Measurements from ENCODE around the gene RBPJL. TPM values are rescaled to one million over a fixed set of nuclear protein-coding genes. Genes with fewer than 3 reads are reported as not detected.

The RBPJL gene
- total and polyA plus RNA-seq, 2 of the 13 experiments (the other 11 are each of a cell fraction or from before 2014, with no cell fraction given): not detected

DNA sequence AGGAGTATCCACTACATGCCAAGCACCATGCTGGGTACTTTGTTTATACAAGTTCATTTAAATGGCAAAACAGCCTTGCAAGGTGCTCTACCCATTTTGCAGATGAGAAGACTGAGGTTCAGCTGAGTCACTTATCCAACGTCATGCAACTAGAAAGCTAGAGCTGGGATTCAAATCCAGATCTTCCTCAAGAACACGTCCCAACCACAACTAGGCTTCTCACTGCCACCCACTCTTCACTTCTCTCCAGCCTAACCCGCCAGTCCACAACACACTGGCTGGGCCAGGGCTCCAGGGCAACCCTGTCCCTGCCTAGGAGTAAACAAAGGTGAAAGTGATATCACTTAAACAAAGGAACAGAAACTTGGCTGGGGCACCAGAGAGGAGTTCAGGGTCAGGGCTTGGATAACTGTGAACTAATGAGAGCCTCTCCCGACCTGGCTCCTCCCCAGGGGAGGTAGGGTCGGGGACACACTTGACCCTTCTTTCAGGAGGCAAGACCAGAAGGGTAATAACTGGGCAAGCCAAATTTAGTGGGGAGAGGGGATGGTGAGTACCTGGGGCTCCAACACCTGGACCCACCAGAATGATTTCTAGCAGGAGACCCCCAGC lies 33.7 kb downstream of the RBPJL start (continued):
- TF ChIP-seq, protein P1, sequence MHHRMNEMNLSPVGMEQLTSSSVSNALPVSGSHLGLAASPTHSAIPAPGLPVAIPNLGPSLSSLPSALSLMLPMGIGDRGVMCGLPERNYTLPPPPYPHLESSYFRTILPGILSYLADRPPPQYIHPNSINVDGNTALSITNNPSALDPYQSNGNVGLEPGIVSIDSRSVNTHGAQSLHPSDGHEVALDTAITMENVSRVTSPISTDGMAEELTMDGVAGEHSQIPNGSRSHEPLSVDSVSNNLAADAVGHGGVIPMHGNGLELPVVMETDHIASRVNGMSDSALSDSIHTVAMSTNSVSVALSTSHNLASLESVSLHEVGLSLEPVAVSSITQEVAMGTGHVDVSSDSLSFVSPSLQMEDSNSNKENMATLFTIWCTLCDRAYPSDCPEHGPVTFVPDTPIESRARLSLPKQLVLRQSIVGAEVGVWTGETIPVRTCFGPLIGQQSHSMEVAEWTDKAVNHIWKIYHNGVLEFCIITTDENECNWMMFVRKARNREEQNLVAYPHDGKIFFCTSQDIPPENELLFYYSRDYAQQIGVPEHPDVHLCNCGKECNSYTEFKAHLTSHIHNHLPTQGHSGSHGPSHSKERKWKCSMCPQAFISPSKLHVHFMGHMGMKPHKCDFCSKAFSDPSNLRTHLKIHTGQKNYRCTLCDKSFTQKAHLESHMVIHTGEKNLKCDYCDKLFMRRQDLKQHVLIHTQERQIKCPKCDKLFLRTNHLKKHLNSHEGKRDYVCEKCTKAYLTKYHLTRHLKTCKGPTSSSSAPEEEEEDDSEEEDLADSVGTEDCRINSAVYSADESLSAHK (CRISPR knock-in tag; IDR thresholded peaks at IDR 0.05; ENCODE audit: borderline replicate concordance): no peak
- TF ChIP-seq KLF11 (CRISPR knock-in tag; IDR thresholded peaks at IDR 0.05) (no peak), WIZ (CRISPR knock-in tag; IDR thresholded peaks at IDR 0.05) (no peak), CHD2 (IDR thresholded peaks at IDR 0.05; ENCODE audit: low read depth, low read length) (no peak; the same call in 1 of the 2 replicates), SALL2 (CRISPR knock-in tag; IDR thresholded peaks at IDR 0.05) (no peak), SP1 (IDR thresholded peaks at IDR 0.05) (no peak), SP1 (CRISPR knock-in tag; IDR thresholded peaks at IDR 0.05) (no peak), KMT2B (CRISPR knock-in tag; IDR thresholded peaks at IDR 0.05) (no peak), ZNF329 (CRISPR knock-in tag; IDR thresholded peaks at IDR 0.05; ENCODE audit: low read depth) (no peak), SYNCRIP (IDR thresholded peaks at IDR 0.05; ENCODE audit: insufficient read depth, low read depth, low read length) (no peak)
- TF ChIP-seq, protein P2, sequence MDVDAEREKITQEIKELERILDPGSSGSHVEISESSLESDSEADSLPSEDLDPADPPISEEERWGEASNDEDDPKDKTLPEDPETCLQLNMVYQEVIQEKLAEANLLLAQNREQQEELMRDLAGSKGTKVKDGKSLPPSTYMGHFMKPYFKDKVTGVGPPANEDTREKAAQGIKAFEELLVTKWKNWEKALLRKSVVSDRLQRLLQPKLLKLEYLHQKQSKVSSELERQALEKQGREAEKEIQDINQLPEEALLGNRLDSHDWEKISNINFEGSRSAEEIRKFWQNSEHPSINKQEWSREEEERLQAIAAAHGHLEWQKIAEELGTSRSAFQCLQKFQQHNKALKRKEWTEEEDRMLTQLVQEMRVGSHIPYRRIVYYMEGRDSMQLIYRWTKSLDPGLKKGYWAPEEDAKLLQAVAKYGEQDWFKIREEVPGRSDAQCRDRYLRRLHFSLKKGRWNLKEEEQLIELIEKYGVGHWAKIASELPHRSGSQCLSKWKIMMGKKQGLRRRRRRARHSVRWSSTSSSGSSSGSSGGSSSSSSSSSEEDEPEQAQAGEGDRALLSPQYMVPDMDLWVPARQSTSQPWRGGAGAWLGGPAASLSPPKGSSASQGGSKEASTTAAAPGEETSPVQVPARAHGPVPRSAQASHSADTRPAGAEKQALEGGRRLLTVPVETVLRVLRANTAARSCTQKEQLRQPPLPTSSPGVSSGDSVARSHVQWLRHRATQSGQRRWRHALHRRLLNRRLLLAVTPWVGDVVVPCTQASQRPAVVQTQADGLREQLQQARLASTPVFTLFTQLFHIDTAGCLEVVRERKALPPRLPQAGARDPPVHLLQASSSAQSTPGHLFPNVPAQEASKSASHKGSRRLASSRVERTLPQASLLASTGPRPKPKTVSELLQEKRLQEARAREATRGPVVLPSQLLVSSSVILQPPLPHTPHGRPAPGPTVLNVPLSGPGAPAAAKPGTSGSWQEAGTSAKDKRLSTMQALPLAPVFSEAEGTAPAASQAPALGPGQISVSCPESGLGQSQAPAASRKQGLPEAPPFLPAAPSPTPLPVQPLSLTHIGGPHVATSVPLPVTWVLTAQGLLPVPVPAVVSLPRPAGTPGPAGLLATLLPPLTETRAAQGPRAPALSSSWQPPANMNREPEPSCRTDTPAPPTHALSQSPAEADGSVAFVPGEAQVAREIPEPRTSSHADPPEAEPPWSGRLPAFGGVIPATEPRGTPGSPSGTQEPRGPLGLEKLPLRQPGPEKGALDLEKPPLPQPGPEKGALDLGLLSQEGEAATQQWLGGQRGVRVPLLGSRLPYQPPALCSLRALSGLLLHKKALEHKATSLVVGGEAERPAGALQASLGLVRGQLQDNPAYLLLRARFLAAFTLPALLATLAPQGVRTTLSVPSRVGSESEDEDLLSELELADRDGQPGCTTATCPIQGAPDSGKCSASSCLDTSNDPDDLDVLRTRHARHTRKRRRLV (CRISPR knock-in tag; IDR thresholded peaks at IDR 0.05): no peak
- TF ChIP-seq, protein P3, sequence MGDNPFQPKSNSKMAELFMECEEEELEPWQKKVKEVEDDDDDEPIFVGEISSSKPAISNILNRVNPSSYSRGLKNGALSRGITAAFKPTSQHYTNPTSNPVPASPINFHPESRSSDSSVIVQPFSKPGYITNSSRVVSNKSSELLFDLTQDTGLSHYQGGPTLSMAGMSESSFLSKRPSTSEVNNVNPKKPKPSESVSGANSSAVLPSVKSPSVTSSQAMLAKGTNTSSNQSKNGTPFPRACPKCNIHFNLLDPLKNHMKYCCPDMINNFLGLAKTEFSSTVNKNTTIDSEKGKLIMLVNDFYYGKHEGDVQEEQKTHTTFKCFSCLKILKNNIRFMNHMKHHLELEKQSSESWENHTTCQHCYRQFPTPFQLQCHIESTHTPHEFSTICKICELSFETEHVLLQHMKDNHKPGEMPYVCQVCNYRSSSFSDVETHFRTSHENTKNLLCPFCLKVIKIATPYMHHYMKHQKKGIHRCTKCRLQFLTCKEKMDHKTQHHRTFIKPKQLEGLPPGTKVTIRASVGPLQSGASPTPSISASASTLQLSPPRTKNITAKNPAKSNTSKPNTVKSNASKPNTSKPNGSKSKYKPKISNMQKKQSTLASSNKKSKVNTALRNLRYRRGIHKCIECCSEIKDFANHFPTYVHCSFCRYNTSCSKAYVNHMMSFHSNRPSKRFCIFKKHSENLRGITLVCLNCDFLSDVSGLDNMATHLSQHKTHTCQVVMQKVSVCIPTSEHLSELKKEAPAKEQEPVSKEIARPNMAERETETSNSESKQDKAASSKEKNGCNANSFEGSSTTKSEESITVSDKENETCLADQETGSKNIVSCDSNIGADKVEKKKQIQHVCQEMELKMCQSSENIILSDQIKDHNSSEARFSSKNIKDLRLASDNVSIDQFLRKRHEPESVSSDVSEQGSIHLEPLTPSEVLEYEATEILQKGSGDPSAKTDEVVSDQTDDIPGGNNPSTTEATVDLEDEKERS (CRISPR knock-in tag; IDR thresholded peaks at IDR 0.05): peak; percentile 79
- TF ChIP-seq, protein P4, sequence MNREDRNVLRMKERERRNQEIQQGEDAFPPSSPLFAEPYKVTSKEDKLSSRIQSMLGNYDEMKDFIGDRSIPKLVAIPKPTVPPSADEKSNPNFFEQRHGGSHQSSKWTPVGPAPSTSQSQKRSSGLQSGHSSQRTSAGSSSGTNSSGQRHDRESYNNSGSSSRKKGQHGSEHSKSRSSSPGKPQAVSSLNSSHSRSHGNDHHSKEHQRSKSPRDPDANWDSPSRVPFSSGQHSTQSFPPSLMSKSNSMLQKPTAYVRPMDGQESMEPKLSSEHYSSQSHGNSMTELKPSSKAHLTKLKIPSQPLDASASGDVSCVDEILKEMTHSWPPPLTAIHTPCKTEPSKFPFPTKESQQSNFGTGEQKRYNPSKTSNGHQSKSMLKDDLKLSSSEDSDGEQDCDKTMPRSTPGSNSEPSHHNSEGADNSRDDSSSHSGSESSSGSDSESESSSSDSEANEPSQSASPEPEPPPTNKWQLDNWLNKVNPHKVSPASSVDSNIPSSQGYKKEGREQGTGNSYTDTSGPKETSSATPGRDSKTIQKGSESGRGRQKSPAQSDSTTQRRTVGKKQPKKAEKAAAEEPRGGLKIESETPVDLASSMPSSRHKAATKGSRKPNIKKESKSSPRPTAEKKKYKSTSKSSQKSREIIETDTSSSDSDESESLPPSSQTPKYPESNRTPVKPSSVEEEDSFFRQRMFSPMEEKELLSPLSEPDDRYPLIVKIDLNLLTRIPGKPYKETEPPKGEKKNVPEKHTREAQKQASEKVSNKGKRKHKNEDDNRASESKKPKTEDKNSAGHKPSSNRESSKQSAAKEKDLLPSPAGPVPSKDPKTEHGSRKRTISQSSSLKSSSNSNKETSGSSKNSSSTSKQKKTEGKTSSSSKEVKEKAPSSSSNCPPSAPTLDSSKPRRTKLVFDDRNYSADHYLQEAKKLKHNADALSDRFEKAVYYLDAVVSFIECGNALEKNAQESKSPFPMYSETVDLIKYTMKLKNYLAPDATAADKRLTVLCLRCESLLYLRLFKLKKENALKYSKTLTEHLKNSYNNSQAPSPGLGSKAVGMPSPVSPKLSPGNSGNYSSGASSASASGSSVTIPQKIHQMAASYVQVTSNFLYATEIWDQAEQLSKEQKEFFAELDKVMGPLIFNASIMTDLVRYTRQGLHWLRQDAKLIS (CRISPR knock-in tag; IDR thresholded peaks at IDR 0.05): no peak
- TF ChIP-seq, protein P5, sequence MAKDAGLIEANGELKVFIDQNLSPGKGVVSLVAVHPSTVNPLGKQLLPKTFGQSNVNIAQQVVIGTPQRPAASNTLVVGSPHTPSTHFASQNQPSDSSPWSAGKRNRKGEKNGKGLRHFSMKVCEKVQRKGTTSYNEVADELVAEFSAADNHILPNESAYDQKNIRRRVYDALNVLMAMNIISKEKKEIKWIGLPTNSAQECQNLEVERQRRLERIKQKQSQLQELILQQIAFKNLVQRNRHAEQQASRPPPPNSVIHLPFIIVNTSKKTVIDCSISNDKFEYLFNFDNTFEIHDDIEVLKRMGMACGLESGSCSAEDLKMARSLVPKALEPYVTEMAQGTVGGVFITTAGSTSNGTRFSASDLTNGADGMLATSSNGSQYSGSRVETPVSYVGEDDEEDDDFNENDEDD (CRISPR knock-in tag; IDR thresholded peaks at IDR 0.05; ENCODE audit: borderline replicate concordance): no peak

Measured in HepG2 (cell line).